Bronchial epithelial cell (primary cell): Measurements from ENCODE around the gene TNRC18. TPM values are rescaled to one million over a fixed set of nuclear protein-coding genes. Genes with fewer than 3 reads are reported as not detected.
"Not testable (repeated sequence)": the region's sequence is repeated elsewhere in the genome, so short reads cannot be mapped to it uniquely, and the experiment has no call there.

Experiments used
- DNase-seq: peaks from one replicate; pipeline ENCODE4 v3.0.0-alpha.2; 2010; ENCODE audit warnings: low read depth
- FAIRE-seq: peaks from 2 replicates; lab custom pipeline; 2011; peaks lifted over from hg19 to GRCh38; lab: Jason Lieb, UNC
- H3K27me3 ChIP-seq: 2 replicates; pipeline ENCODE4 v1.5.1; 2011; ENCODE audit warnings: low read length; ENCODE audit not compliant: control insufficient read depth, insufficient read depth
- H3K36me3 ChIP-seq: 2 replicates; pipeline ENCODE4 v1.5.1; 2011; ENCODE audit warnings: low read length; ENCODE audit not compliant: control insufficient read depth, insufficient read depth
- H3K4me3 ChIP-seq: 2 replicates; pipeline ENCODE4 v1.5.1; 2011; ENCODE audit warnings: mild to moderate bottlenecking, low read depth, low read length, control low read depth
- total RNA-seq: library from RNA; depleted of rRNA; stranded (reverse); fragments of >200 nt; gene quantifications from 2 replicates; pipeline ENCODE4 v1.2.1, GENCODE V29; 2014
- TF ChIP-seq, protein P1 (sequence below): IDR thresholded peaks from 2 replicates; pipeline ENCODE4 v1.5.1; 2011; ENCODE audit warnings: mild to moderate bottlenecking, moderate library complexity, low read length, control low read depth, inconsistent platforms; ENCODE audit not compliant: insufficient read depth, severe bottlenecking

The TNRC18 gene
- 29.0 and 53.0 TPM in 2 replicates for total RNA-seq

DNA sequence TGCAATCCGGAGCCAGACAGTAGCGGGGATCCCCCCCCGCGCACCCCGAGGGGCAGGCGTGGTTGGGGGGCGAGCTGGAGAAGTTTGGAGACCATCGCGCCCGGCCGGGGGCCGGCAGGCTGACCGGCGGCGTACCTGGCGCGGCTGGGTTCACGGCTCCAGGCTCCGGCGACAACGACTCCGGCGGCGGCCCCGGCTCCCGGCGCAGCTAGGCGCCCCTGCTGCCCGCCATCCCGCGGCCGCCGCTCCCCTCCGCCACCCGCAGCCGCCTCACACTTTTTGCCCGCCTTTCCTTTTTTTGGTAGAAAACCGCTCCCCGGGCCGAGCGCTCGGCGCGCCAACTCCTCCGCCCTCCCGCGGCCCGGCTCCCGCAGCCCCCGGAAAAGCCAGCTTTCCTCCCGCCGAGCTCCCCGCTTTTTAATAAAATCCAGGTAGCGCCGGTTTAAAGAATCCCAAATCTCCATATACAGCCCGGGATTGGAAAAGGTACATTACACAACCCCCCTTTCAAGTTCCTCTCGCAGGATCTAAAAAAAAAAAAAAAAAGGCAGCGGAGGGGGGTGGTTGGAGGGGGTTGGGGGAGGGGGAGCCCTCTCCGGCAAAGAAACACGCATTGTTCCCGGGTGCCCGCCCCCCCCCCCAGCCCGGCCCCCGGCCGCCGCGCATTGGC is at the start of gene TNRC18:
TNRC18 (minus strand) TSS at position 529 of the 670 bp plus-strand sequence. CDS start 2,588 bp downstream, outside the sequence.
- TF ChIP-seq, protein P1, sequence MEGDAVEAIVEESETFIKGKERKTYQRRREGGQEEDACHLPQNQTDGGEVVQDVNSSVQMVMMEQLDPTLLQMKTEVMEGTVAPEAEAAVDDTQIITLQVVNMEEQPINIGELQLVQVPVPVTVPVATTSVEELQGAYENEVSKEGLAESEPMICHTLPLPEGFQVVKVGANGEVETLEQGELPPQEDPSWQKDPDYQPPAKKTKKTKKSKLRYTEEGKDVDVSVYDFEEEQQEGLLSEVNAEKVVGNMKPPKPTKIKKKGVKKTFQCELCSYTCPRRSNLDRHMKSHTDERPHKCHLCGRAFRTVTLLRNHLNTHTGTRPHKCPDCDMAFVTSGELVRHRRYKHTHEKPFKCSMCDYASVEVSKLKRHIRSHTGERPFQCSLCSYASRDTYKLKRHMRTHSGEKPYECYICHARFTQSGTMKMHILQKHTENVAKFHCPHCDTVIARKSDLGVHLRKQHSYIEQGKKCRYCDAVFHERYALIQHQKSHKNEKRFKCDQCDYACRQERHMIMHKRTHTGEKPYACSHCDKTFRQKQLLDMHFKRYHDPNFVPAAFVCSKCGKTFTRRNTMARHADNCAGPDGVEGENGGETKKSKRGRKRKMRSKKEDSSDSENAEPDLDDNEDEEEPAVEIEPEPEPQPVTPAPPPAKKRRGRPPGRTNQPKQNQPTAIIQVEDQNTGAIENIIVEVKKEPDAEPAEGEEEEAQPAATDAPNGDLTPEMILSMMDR = no peak

DNA sequence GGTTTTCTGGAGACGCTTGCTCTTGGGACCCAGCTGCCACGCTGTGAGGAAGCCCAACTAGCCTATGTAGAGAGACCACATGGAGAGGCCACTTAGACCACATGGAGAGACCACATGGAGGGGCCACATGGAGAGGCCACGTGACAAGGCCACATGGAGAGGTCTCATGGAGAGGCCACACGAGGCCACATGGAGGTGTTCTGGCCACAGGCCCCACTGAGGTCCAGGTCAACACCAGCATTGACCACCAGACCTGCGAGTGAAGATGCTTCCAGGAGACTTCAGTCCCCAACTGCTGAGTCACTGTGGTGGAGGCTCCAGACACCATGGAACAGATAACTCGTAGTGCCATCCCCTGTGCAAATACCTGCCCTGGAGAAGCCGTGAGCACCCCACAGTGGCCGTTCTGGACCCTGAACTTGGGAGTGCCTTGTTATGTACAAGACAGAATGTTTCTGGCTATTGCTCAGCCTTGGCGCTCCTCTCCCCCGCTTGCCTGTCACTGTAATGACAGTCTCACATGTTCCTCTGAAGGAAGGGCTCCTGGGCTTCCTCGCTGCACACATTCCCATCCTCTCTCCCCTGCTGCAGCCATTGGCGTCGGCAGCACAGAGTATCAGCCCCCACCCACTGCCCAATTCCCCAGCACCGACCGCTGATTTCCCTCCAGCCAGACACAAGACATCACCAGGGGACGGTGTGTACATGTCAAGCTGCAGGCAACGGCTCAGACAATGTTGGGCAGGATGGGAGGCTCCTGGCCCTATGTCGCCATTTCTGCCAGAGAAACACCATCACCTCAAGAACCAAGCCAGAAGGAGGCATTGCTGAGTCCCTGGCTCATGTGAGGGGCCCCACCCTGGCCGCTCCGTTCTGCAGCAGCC is 49.0 kb upstream of the TNRC18 start:
- Histone ChIP-seq H3K27me3 (no peaks in the 10 kb centered on the region), H3K4me3 (no peak overlapping the region), H3K36me3 (no peaks in the 10 kb centered on the region)
- TF ChIP-seq, protein P1 = no peak
- FAIRE-seq = no peak
- no peak for DNase-seq

More for the DNA sequence above, at the start of gene TNRC18:
- Histone ChIP-seq H3K36me3 (no peaks in the 10 kb centered on the region), H3K4me3 (peak within 1 kb of the TSS; percentile 86), H3K27me3 (no peaks in the 10 kb centered on the region)
- DNase-seq (no peak), FAIRE-seq (no peak)

DNA sequence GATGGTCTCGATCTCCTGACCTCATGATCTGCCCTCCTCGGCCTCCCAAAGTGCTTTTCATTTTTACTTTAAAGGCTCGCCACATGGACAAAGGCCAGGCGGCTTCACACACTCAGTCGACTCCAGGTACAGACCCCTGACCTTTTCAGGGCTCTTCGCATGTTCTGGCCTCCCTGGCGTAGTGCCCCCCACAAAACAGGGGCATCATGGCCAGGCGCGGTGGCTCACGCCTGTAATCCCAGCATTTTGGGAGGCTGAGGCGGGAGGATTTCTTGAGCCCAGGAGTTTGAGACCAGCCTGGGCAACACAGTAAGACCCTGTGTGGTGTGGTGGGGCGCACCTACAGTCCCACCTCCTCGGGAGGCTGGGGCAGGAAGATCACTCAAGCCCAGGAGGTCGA is 48.0 kb upstream of the TNRC18 start:
- H3K36me3 ChIP-seq, H3K4me3 ChIP-seq, H3K27me3 ChIP-seq, FAIRE-seq, DNase-seq: not testable (repeated sequence)

GRCh38 chr7:5470816-5471215 is 47.2 kb upstream of the TNRC18 start:
- FAIRE-seq = no peak
- TF ChIP-seq, protein P1 = no peak
- no peaks in the 10 kb centered on the region for H3K36me3 ChIP-seq

GRCh38 chr7:5470167-5470532 is 46.5 kb upstream of the TNRC18 start:
- DNase-seq (no peak), FAIRE-seq (no peak)
- H3K36me3 ChIP-seq = no peaks in the 10 kb centered on the region
- no peak overlapping the region for H3K4me3 ChIP-seq
- no peaks in the 10 kb centered on the region for H3K27me3 ChIP-seq
- TF ChIP-seq, protein P1 = no peak

More at GRCh38 chr7:5470816-5471215, 47.2 kb upstream of the TNRC18 start:
- H3K27me3 ChIP-seq = no peaks in the 10 kb centered on the region
- H3K4me3 ChIP-seq = no peak overlapping the region
- DNase-seq = no peak
